HL-60/S4 (cell line): ENCODE results near the gene RASL12.
"Not testable (repeated sequence)": the region's sequence is repeated elsewhere in the genome, so short reads cannot be mapped to it uniquely, and the experiment has no call there.

Source experiments
- in situ Hi-C: fragments of 300-500 bp; cut with MboI; formaldehyde crosslinking; loops from 2 replicates; pipeline ENCODE4 v1.14.3; 2022; ENCODE audit warnings: low sequenced_read_pairs

Gene RASL12

GRCh38 chr15:65093793-65094170, 26.0 kb upstream of the RASL12 start:
- in situ Hi-C loops = not testable (repeated sequence)

DNA sequence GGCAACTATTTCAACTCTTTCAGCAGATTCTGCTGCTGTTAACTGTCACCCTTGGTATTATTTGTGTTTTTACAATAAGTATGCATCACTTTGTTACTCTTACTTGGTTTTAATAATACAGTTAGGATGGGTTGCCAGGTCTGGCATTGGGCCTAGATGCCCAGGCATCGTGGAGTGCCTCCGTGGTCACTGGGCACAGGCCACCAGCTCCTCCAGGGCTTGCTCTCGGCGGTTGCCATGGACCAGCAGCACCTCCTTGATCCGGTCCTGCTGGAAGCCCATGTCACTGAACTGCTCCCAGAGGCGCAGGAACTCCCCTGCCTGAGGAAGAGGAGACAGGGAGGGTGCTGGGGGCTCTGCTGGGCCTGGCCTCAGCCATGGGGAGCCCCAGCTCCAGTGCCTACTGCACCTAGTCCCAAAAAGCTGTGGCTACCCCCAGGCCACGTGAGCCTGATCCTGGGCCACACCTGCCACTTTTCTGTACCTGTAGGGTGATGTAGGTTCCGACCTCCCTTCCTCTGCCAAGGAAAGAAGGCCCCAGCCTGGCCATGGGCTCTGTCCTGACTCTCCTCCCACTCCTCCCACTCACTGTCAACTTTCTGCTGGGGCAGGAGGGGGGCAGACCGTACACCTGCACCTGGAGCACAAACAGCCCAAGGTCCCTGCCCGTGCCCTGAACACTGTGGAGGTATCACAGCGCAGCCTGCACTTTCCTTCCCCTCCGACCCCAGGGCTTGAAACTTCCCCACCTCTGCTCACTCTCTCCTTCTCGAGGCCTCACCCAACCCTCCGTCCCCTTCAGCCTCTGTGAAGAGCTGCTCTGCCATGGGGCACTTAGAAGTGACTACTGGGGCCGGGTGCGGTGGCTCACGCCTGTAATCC, 25.4 kb upstream of the RASL12 start:
- in situ Hi-C loops = no loop called here

GRCh38 chr15:65091946-65092770, 24.4 kb upstream of the RASL12 start:
- in situ Hi-C loops = no loop called here

DNA sequence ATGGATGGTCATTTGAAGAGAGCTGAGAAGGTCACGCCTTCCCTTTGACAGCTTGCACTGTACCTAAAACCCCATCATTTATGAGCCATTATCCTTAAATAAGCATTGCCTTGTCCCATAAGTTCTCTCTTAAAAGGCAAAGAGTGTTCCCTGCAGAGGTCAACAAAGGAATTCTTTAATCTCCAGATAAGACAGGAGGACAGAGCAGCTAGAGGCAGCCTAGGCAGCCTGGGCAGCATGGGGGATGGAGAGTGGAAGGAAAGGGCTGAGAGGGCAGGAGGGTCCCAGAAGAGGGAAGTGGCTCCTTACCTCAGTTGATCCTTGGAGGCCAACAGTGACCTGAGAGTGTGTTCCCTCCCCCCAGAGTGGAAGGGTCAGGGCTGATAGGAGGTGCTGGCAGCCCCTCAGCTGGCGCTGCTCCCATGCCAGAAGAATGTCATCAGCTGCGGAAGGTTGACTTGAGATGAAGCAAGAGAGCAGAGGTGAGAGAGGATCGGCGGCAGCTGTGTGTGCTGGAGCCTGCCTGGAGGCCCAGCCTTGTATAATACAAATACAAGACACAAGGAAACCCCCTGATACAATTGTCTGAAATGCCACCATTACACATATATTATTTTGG, 21.5 kb upstream of the RASL12 start:
- in situ Hi-C loops = no loop called here

- in situ Hi-C loops = no loop called here
Observed at GRCh38 chr15:65088643-65089021, 20.8 kb upstream of the RASL12 start.

DNA sequence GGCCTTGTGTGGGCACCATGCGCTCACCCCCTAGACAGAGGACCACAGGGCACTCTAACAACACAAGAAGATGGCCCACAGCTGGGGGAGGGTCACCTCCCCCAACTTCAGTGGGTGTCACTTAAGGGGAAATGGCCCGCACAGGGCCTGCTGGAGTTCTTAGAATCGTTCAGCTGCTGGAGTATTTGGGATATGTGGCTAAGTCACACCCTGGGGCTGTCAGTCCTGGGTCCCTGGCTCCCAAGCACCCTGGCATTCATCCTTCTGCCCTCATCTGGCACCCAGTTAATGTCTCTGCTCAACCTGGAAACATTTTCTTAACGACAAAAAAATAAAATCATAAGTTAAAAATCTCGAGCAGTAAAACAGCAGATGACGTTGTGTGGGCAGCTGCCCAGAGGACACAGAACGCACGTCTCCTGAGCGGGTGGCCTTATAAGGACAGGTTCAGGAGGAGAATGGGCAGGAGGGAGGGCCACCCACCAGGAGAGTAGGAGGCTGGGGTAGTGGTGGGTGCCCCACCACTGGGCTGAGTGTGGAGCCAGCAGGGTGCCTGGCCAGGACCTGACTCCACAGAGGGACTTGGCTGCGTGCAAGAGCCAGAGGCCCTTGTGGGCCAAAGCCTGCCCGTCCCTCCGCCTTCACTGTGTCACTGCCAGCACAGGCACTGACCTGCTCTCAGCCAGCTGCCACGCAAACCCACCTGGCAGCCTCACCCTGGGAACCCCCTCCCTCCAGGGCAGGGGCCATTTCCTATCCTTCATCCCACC, 20.3 kb upstream of the RASL12 start:
- in situ Hi-C loops = no loop called here

DNA sequence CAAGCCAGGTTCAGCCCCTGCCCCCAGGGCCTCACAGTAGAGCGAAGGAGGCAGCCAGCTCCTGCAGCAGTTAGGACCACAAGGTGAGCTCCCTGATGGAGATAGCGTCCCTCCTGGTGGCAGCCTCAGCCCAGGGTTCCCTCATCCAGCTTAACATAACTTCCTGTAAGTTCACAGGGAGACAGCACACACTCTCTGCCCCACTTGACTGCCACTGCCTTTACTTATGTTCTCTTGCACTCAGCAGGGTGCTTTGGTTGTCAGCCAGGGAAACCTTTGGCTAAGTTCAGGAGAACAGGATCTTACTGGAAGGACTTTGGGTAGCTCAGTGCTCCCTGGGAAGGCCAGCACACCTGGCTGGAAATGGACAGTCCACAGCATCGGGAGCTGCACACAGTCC, 19.6 kb upstream of the RASL12 start:
- in situ Hi-C loops = no loop called here

- in situ Hi-C loops = no loop called here
Observed at GRCh38 chr15:65086680-65087111, 18.9 kb upstream of the RASL12 start.

DNA sequence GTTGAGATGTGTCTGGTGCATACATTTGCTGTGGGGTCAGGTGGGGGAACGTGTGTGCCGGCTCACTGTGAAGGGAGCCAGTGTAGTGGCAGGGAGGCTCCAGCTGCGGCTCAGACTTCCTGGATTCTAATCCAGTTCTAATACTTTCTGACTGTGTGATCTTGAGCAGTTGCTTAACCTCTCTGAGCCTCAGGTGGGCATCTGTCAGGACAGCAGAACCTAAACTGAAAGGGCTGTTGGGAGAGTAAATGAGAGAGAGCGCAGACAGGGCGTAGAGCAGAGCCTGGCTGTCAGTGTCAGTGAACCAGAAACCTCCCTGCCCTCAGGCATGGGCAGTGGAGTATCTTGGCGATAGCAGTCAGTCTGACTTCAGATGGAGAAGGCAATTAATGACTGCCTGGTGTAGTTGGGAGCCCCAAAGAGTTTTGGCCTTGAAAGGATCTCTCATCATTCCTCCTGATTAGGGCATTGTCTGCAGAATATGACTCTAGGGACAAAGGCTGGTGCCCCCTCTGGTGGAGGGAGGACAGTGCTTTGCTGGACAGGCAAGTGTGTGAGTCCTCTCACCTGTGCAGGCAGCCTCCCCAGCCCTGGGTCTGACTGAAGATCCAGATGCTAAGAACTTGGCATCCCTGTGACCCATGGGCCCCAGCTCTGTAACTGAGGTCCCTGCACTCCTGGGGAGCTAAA, 18.3 kb upstream of the RASL12 start:
- in situ Hi-C loops = no loop called here

DNA sequence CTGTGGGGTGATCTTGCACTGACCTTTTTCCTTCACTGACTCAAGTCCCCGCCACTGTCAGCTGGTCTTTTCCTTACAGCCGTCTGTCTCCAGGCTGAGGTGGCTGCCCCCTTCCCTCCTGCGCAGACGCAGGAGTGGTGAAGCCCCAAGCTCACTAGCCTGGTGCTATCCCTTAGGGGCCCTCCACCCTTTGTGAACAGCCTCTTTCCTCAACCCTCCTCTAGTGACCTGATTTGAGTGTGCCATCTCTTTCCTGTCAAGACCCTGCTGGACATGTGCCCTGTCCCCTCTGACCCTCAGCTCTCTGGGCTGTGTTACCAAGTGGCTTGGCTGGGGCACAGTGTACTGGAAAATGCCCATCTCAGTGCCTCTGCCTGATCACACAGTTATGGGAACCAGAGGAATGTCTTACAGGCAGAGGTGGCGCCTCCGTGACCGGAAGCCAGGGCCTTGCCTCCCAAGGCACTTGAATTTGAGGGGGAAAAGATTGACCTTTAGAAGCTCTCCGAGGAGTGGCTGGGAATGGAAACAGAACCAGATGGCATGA, 17.5 kb upstream of the RASL12 start:
- in situ Hi-C loops = no loop called here

- in situ Hi-C loops = no loop called here
Observed at GRCh38 chr15:65084500-65085206, 16.9 kb upstream of the RASL12 start.

DNA sequence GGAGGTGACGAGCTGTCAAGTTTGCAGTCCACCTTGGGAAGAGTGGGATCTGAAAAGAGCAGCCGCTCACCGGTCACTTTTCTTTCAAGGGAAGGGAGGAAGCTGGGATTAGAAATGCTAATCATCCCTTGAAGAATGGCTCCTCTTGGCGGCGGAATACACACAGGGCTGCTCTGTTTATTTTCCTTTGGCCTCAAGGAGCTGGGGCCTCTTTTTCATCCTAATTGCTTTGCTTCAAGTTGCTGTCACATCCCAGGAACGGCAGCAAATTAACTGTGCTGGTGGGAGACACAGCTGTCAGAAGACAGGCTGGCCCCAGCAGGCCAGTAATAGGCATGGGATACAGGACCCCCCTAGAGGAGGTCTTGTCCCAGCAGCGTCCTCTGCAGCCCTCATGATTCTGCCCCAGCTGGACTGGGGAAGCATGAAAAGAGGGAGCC, 15.5 kb upstream of the RASL12 start:
- in situ Hi-C loops = no loop called here

- in situ Hi-C loops = no loop called here
Observed at GRCh38 chr15:65082303-65082953, 14.6 kb upstream of the RASL12 start.

- in situ Hi-C loops = no loop called here
Observed at GRCh38 chr15:65081758-65082157, 14.0 kb upstream of the RASL12 start.

GRCh38 chr15:65081270-65081669, 13.5 kb upstream of the RASL12 start:
- in situ Hi-C loops = no loop called here

DNA sequence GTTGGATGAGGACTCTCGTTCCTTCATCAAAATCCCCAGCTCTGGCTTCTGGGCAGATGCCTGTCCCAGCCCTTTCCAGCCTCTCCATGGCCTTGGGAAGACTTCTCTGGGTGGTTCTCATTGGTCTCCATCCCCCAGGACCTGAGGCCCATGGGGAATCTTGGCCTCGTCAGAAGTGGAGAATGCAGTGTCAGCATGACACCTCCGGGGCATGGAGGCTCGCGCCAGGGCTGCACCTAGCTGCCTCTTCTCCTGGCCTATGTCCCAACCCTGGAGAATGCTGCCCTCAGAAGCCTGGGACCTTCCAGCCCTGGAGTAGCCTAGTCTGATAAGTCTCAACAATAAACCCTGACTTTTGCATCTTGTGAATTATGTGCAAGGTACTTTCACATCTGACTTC, 11.8 kb upstream of the RASL12 start:
- in situ Hi-C loops = no loop called here

DNA sequence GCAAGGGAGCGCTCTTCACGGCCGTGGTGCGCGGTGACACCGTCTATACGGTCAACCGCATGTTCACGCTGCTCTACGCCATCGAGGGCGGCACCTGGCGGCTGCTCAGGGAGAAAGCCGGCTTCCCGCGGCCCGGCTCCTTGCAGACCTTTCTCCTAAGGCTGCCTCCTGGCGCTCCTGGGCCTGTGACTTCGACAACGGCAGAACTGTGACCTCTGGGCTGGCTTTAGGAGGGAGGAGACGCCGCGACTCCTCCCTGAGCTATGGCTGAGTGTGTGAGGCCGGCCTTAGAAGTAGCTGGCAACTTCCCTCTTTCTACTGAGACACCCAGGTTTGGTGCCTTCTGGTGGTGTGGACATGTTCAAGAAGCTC, 10.2 kb upstream of the RASL12 start:
- in situ Hi-C loops = no loop called here

- in situ Hi-C loops = no loop called here
Observed at GRCh38 chr15:65077291-65077980, 9.6 kb upstream of the RASL12 start.
